Stomach (tissue), 4 donors: Measurements from ENCODE around the gene ATP6V1C2.

Source experiments
- EP300 ChIP-seq: sonication (generic); formaldehyde crosslinking; IDR thresholded peaks from one replicate; pipeline ENCODE4 v1.6.1; 2017; ENCODE audit warnings: antibody characterized with exemption
- POLR2A ChIP-seq, 4 donors: fragments of 450-650 bp; IDR thresholded peaks; one replicate each; pipeline ENCODE4 v1.6.1; 2016; ENCODE audit warnings: antibody characterized with exemption in 4 of 4, control low read depth in 2 of 4, mild to moderate bottlenecking in 1 of 4, moderate library complexity in 1 of 4
- POLR2AphosphoS5 ChIP-seq, 3 donors: sonication (generic); formaldehyde crosslinking; IDR thresholded peaks; one replicate each; pipeline ENCODE4 v1.6.1; 2016; ENCODE audit warnings: antibody characterized with exemption in 3 of 3
- TF ChIP-seq, protein P1 (sequence below), 7 experiments: fragments of 450-650 bp in 4 of 7; fragments of 200-600 bp in 3 of 7; sonication (generic) in 3 of 7; IDR thresholded peaks; one replicate each; pipeline ENCODE4 v1.5.1; 2016 to 2019; ENCODE audit warnings: antibody characterized with exemption in 7 of 7, control low read depth in 2 of 7, mild to moderate bottlenecking in 1 of 7

DNA sequence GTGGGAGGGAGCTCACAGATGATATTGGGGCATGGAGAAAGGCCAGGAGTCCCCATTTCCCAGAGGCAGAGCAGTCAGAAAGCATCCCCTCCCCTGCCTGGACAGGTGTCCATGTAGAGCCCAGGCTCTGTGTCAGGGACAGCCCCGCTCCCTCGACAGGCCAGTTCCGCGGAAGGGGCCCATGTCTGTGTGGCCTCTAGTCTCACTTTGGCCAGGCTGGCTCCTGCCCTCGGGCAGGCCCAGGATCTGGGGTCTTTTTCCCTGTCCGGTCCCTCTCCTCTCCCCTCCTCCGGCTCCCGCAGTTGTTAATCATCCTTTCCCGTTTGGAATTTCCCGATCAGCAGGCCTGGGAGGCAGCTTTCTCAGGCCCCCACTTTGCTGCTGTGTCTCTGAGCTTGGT, 111.6 kb downstream of the ATP6V1C2 start:
- TF ChIP-seq, protein P1, sequence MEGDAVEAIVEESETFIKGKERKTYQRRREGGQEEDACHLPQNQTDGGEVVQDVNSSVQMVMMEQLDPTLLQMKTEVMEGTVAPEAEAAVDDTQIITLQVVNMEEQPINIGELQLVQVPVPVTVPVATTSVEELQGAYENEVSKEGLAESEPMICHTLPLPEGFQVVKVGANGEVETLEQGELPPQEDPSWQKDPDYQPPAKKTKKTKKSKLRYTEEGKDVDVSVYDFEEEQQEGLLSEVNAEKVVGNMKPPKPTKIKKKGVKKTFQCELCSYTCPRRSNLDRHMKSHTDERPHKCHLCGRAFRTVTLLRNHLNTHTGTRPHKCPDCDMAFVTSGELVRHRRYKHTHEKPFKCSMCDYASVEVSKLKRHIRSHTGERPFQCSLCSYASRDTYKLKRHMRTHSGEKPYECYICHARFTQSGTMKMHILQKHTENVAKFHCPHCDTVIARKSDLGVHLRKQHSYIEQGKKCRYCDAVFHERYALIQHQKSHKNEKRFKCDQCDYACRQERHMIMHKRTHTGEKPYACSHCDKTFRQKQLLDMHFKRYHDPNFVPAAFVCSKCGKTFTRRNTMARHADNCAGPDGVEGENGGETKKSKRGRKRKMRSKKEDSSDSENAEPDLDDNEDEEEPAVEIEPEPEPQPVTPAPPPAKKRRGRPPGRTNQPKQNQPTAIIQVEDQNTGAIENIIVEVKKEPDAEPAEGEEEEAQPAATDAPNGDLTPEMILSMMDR (IDR thresholded peaks at IDR 0.05): no peak
- TF ChIP-seq POLR2AphosphoS5 (IDR thresholded peaks at IDR 0.05): no peak
- TF ChIP-seq POLR2A (IDR thresholded peaks at IDR 0.05): no peak
- TF ChIP-seq EP300: no peak
